Measurements from ENCODE around the gene MOV10L1. TPM values are rescaled to one million over a fixed set of nuclear protein-coding genes. Genes with fewer than 3 reads are reported as not detected.

The MOV10L1 gene
- total RNA-seq, 4 donors from 2014 or later, result 0.68 to 0.80 TPM; not detected in 2

- Histone ChIP-seq H3K9me3 (peaks cover 8% of the 10 kb centered on the region), H3K27ac (no peak overlapping the region), H3K36me3 (no peaks in the 10 kb centered on the region), H3K4me3 (no peak overlapping the region), H3K27me3 (peaks cover 39% of the 10 kb centered on the region), H3K4me1 (no peaks in the 10 kb centered on the region)
- peak in 1 of 2 donors; percentile 49 for DNase-seq (ENCODE audit: low spot score in 2 of 2)
- 90% methylated on average over 27 of the region's 36 CpGs for WGBS
- no peak for TF ChIP-seq EP300 (IDR thresholded peaks at IDR 0.05)
- TF ChIP-seq POLR2AphosphoS5 (IDR thresholded peaks at IDR 0.05), result no peak
- no peak for TF ChIP-seq POLR2A (IDR thresholded peaks at IDR 0.05)
- TF ChIP-seq CTCF (IDR thresholded peaks at IDR 0.05), result no peak
These were observed 40.3 kb upstream of the MOV10L1 start for GRCh38 chr22:50049299-50050195.

- Histone ChIP-seq H3K36me3 (no peaks in the 10 kb centered on the region), H3K4me1 (no peaks in the 10 kb centered on the region), H3K9me3 (peaks cover 8% of the 10 kb centered on the region), H3K4me3 (no peak overlapping the region), H3K27ac (no peak overlapping the region), H3K27me3 (peaks cover 18% of the 10 kb centered on the region)
- WGBS, result 85% methylated on average over 18 of the region's 18 CpGs
- no peak for TF ChIP-seq POLR2A (IDR thresholded peaks at IDR 0.05)
- TF ChIP-seq EP300 (IDR thresholded peaks at IDR 0.05), result no peak
- TF ChIP-seq CTCF (IDR thresholded peaks at IDR 0.05), result no peak
- no peak for TF ChIP-seq POLR2AphosphoS5 (IDR thresholded peaks at IDR 0.05)
- peak in 1 of 2 donors; percentile 51 for DNase-seq (ENCODE audit: low spot score in 2 of 2)
These were observed 37.9 kb upstream of the MOV10L1 start for GRCh38 chr22:50051930-50052329.

GRCh38 chr22:50053861-50054260 lies 35.9 kb upstream of the MOV10L1 start:
- H3K9me3 ChIP-seq, result peaks cover 8% of the 10 kb centered on the region
- WGBS, result 91% methylated on average over 18 of the region's 18 CpGs
- H3K4me1 ChIP-seq, result peaks cover 7% of the 10 kb centered on the region
- H3K36me3 ChIP-seq, result no peaks in the 10 kb centered on the region
- no peak for DNase-seq (ENCODE audit: low spot score in 2 of 2)
- TF ChIP-seq POLR2A (IDR thresholded peaks at IDR 0.05), result no peak
- no peak for TF ChIP-seq CTCF (IDR thresholded peaks at IDR 0.05)
- TF ChIP-seq EP300 (IDR thresholded peaks at IDR 0.05), result no peak
- TF ChIP-seq POLR2AphosphoS5 (IDR thresholded peaks at IDR 0.05), result no peak
- no peak overlapping the region for H3K4me3 ChIP-seq
- H3K27ac ChIP-seq, result no peak overlapping the region
- H3K27me3 ChIP-seq, result peaks cover 28% of the 10 kb centered on the region

GRCh38 chr22:50056214-50056972 lies 33.4 kb upstream of the MOV10L1 start:
- no peak for DNase-seq (ENCODE audit: low spot score in 2 of 2)
- H3K9me3 ChIP-seq, result peaks cover 8% of the 10 kb centered on the region
- H3K27ac ChIP-seq, result no peak overlapping the region
- no peak overlapping the region for H3K4me3 ChIP-seq
- WGBS, result 78% methylated on average over 34 of the region's 34 CpGs
- no peak for TF ChIP-seq CTCF (IDR thresholded peaks at IDR 0.05)
- TF ChIP-seq POLR2A (IDR thresholded peaks at IDR 0.05), result no peak
- TF ChIP-seq POLR2AphosphoS5 (IDR thresholded peaks at IDR 0.05), result no peak
- no peak for TF ChIP-seq EP300 (IDR thresholded peaks at IDR 0.05)
- no peaks in the 10 kb centered on the region for H3K36me3 ChIP-seq
- H3K4me1 ChIP-seq, result peaks cover 15% of the 10 kb centered on the region
- peaks cover 47% of the 10 kb centered on the region for H3K27me3 ChIP-seq

All from suprapubic skin (tissue), 4 donors.